ENCODE results near the gene ITPKB. TPM values are rescaled to one million over a fixed set of nuclear protein-coding genes. Genes with fewer than 3 reads are reported as not detected.

Gene ITPKB
- 10 to 100 TPM; 40.9 to 43.4 TPM for total RNA-seq

DNA sequence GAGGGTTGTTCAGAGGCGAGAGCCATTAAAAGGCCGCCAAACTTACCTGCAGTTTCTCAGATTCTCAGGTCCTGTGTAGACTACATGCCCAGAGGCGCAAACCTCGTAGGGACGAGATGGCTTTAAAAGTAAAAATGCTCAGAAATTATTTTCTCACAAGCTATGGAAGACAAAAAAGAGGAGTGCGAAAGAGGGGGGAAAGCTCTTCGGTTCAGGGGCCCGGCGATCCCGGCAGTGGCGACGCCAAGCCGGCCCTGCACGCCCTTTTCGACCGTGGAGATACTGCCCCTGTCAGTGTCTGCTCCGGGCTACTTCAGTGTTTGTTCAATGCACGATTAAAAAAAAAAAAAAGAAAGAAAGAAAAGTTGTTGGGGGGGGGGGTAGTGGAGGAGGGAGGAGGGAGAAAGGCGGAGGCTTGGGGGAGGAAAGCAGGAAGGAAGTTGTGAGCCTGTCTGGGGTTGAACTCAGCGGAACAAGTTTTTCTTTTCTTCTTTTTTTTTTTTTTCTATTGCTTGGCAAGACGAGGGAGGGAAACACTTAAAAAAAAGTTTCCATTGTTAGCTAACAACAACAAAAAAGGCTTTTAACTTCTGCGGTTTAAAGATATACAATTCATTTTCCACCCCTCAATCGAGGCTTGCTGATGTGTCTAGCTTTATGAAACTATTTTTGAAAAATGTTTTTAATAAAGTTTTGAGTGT, at the start of gene ITPKB:
TSS of gene ITPKB (minus strand) at position 288 of the 701 bp plus-strand sequence. CDS start 1,824 bp downstream, outside the sequence.
- Mint-ChIP-seq H3K27me3 (no peaks in the 10 kb centered on the region), H3K9me3 (ENCODE audit: low read depth) (no peaks in the 10 kb centered on the region), H3K4me3 (peak within 1 kb of the TSS; percentile 88), H3K4me1 (peaks cover 39% of the 10 kb centered on the region), H3K27ac (peak within 1 kb of the TSS; percentile 94), H3K36me3 (peaks cover 23% of the 10 kb centered on the region)
- peak; percentile 76 for DNase-seq
- peak; percentile 31 for ATAC-seq
- CTCF ChIA-PET: interaction anchor here (0.7 to 3.2 kb wide), 14 partner anchors 17 to 1131 kb away, joined by 3 to 9 read pairs (median 4); no protein-coding TSS in a partner anchor

GRCh38 chr1:226787638-226788037, 48.6 kb upstream of the ITPKB start:
- peaks cover 12% of the 10 kb centered on the region for H3K4me1 Mint-ChIP-seq
- DNase-seq (no peak), ATAC-seq (no peak)
- H3K9me3 Mint-ChIP-seq (ENCODE audit: low read depth): no peaks in the 10 kb centered on the region
- H3K36me3 Mint-ChIP-seq: no peaks in the 10 kb centered on the region
- no peak overlapping the region for H3K4me3 Mint-ChIP-seq
- H3K27ac Mint-ChIP-seq: no peak overlapping the region
- peaks cover 11% of the 10 kb centered on the region for H3K27me3 Mint-ChIP-seq
- CTCF ChIA-PET: no interaction called here

- Mint-ChIP-seq H3K4me1 (peaks cover 12% of the 10 kb centered on the region), H3K36me3 (no peaks in the 10 kb centered on the region), H3K4me3 (no peak overlapping the region), H3K27ac (no peak overlapping the region), H3K27me3 (peaks cover 8% of the 10 kb centered on the region), H3K9me3 (ENCODE audit: low read depth) (no peaks in the 10 kb centered on the region)
- ATAC-seq (no peak), DNase-seq (no peak)
- CTCF ChIA-PET: no interaction called here
Observed at GRCh38 chr1:226787071-226787470, 48.0 kb upstream of the ITPKB start.

GRCh38 chr1:226786550-226786949, 47.5 kb upstream of the ITPKB start:
- peaks cover 12% of the 10 kb centered on the region for H3K4me1 Mint-ChIP-seq
- DNase-seq (no peak), ATAC-seq (no peak)
- H3K36me3 Mint-ChIP-seq: no peaks in the 10 kb centered on the region
- no peak overlapping the region for H3K27ac Mint-ChIP-seq
- CTCF ChIA-PET: no interaction called here
- H3K9me3 Mint-ChIP-seq (ENCODE audit: low read depth): no peaks in the 10 kb centered on the region
- peaks cover 8% of the 10 kb centered on the region for H3K27me3 Mint-ChIP-seq
- no peak overlapping the region for H3K4me3 Mint-ChIP-seq

- no peaks in the 10 kb centered on the region for H3K9me3 Mint-ChIP-seq (ENCODE audit: low read depth)
- H3K4me1 Mint-ChIP-seq: peaks cover 12% of the 10 kb centered on the region
- no peak overlapping the region for H3K4me3 Mint-ChIP-seq
- DNase-seq (no peak), ATAC-seq (no peak)
- H3K27me3 Mint-ChIP-seq: peaks cover 8% of the 10 kb centered on the region
- H3K27ac Mint-ChIP-seq: no peak overlapping the region
- CTCF ChIA-PET: no interaction called here
- no peaks in the 10 kb centered on the region for H3K36me3 Mint-ChIP-seq
Observed at GRCh38 chr1:226785805-226786204, 46.7 kb upstream of the ITPKB start.

DNA sequence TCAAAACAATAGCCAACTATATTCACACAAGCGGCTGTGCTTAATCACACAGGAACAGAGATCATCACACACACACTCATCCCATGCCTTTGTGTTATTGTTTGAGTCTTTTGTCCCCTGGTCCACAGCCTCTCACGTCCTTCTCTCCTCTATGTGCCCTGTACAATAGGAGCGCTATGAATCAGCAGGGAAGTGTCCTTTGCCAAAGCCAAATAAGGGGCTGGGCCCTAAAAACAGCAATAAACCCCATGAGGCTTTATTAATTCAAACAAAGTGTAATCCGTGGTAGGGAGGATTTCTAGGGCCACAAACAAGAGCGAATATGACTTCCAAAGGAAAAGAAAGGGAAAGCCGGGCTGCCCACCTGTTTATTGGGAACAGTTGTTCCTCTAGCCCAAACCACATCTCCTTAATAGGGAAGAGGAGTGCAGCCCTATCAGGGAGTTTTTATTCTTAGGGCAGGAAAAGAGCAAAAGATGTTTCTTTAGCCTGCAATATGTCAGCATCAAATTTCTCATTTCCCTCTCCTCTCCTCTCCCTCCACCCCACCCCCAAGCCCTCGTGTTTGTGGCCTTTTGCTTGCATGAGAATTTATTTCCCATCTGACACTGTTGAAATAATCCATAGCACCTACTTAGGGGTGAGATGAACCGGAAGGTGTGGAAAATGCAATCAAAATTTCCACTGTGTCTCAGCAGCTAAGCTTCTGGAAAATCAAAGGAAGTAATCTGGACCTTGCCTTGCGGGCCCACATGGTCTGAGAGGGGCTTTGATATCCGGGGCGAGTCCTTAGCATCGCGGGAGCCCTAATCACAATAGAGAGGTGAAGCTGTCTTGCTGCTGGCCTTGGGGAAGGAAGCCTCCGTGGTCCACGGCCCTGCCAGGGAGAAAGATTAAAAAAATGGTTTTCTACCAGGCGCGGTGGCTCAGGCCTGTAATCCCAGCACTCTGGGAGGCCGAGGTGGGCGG, 45.3 kb upstream of the ITPKB start:
- H3K9me3 Mint-ChIP-seq (ENCODE audit: low read depth): no peaks in the 10 kb centered on the region
- H3K27me3 Mint-ChIP-seq: peaks cover 8% of the 10 kb centered on the region
- no peak overlapping the region for H3K27ac Mint-ChIP-seq
- CTCF ChIA-PET: no interaction called here
- H3K4me1 Mint-ChIP-seq: peaks cover 7% of the 10 kb centered on the region
- no peak overlapping the region for H3K4me3 Mint-ChIP-seq
- ATAC-seq (no peak), DNase-seq (no peak)
- no peaks in the 10 kb centered on the region for H3K36me3 Mint-ChIP-seq

DNA sequence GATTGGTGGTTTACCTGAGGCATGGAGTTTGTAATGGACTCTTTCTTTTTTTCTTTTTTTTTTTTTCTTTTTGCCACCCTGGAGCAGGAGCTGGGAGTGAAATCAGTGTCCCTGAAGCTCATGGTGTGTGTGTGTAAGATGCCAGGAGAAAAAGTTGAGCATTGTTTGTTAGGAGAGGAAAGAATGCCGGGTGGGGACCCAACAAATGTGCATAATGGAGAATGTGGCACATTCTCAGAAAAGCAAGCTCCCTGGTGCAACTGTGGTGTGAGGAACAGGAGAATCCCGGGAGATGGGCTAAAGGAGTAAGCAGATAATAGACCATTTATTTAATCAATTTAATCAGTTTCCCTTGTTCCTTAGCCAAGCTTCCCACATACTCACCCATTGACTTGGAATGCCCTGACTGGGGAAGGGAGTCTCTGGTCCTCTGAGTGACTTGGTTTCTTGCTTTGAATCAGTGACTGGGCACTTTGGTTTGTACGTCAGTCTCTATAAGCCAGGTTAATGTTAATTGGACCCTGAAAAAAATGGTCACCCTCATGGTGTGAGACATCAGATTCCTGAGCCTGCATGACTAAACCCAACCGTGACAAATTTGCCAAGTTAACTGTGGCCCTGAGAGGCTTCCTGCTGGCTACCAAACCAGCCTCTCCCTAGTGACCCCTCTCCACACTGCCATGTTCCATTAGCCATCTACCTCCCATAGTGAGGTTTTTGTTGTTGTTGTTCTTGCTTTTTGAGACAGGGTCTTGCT, 43.9 kb upstream of the ITPKB start:
- Mint-ChIP-seq H3K27ac (no peak overlapping the region), H3K9me3 (ENCODE audit: low read depth) (no peaks in the 10 kb centered on the region), H3K36me3 (no peaks in the 10 kb centered on the region), H3K4me3 (no peak overlapping the region), H3K4me1 (no peaks in the 10 kb centered on the region), H3K27me3 (no peaks in the 10 kb centered on the region)
- DNase-seq (no peak), ATAC-seq (no peak)
- CTCF ChIA-PET: interaction anchor here (0.6 kb wide), 1 partner anchor 39 kb away, joined by 3 read pairs; no protein-coding TSS in a partner anchor

GRCh38 chr1:226781937-226782609, 43.0 kb upstream of the ITPKB start:
- no peak overlapping the region for H3K4me3 Mint-ChIP-seq
- no peaks in the 10 kb centered on the region for H3K36me3 Mint-ChIP-seq
- no peaks in the 10 kb centered on the region for H3K9me3 Mint-ChIP-seq (ENCODE audit: low read depth)
- ATAC-seq (no peak), DNase-seq (no peak)
- H3K27me3 Mint-ChIP-seq: peaks cover 2% of the 10 kb centered on the region
- no peaks in the 10 kb centered on the region for H3K4me1 Mint-ChIP-seq
- no peak overlapping the region for H3K27ac Mint-ChIP-seq
- CTCF ChIA-PET: no interaction called here

GRCh38 chr1:226779561-226779960, 40.5 kb upstream of the ITPKB start:
- H3K9me3 Mint-ChIP-seq (ENCODE audit: low read depth): no peaks in the 10 kb centered on the region
- no peaks in the 10 kb centered on the region for H3K4me1 Mint-ChIP-seq
- DNase-seq (no peak), ATAC-seq (no peak)
- CTCF ChIA-PET: interaction anchor here (0.8 to 1.2 kb wide), 2 partner anchors 16 to 63 kb away, joined by 3 read pairs; no protein-coding TSS in a partner anchor
- H3K4me3 Mint-ChIP-seq: no peak overlapping the region
- peaks cover 2% of the 10 kb centered on the region for H3K27me3 Mint-ChIP-seq
- no peak overlapping the region for H3K27ac Mint-ChIP-seq
- no peaks in the 10 kb centered on the region for H3K36me3 Mint-ChIP-seq

GRCh38 chr1:226778657-226779058, 39.6 kb upstream of the ITPKB start:
- no peak overlapping the region for H3K27ac Mint-ChIP-seq
- CTCF ChIA-PET: interaction anchor here (1.2 kb wide), 1 partner anchor 64 kb away, joined by 3 read pairs; no protein-coding TSS in a partner anchor
- DNase-seq (no peak), ATAC-seq (no peak)
- no peaks in the 10 kb centered on the region for H3K4me1 Mint-ChIP-seq
- H3K4me3 Mint-ChIP-seq: no peak overlapping the region
- peaks cover 2% of the 10 kb centered on the region for H3K27me3 Mint-ChIP-seq
- H3K9me3 Mint-ChIP-seq (ENCODE audit: low read depth): no peaks in the 10 kb centered on the region
- H3K36me3 Mint-ChIP-seq: no peaks in the 10 kb centered on the region

- Mint-ChIP-seq H3K9me3 (ENCODE audit: low read depth) (no peaks in the 10 kb centered on the region), H3K27me3 (peaks cover 2% of the 10 kb centered on the region), H3K36me3 (no peaks in the 10 kb centered on the region), H3K4me3 (no peak overlapping the region), H3K27ac (no peak overlapping the region), H3K4me1 (no peaks in the 10 kb centered on the region)
- ATAC-seq: no peak
- no peak for DNase-seq
- CTCF ChIA-PET: no interaction called here
Observed at GRCh38 chr1:226776975-226777374, 37.9 kb upstream of the ITPKB start.

DNA sequence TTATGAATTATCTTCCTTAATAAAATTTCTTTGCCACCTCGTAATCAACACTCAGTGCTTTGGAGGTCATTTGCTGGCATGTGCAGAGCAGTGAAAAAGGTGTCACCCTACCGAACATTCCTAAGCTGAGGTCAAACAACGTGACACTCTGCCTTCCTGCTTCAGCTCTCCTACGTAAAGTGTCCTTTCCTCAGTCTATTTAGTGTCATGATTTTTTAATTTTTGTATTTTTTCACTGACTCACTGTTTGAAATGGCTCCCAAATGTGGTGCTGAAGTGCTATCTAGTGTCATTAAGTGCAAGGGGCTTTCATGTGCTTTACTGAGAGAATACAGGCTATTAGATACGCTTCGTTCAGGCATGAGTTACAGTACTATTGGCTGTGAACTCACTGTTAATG, 37.0 kb upstream of the ITPKB start:
- CTCF ChIA-PET: no interaction called here
- H3K9me3 Mint-ChIP-seq (ENCODE audit: low read depth): no peaks in the 10 kb centered on the region
- peaks cover 2% of the 10 kb centered on the region for H3K27me3 Mint-ChIP-seq
- no peak for DNase-seq
- no peak for ATAC-seq
- H3K4me3 Mint-ChIP-seq: no peak overlapping the region
- no peak overlapping the region for H3K27ac Mint-ChIP-seq
- H3K4me1 Mint-ChIP-seq: no peaks in the 10 kb centered on the region
- H3K36me3 Mint-ChIP-seq: no peaks in the 10 kb centered on the region
